WERI-Rb-1 (cell line): ENCODE results near the gene WNK2.

Experiments
- DNase-seq: peaks from one replicate; pipeline ENCODE4 v3.0.0-alpha.2; 2020
- H3K27ac ChIP-seq: fragments of 250-450 bp; sonication (Bioruptor Pico); 2 replicates; pipeline ENCODE4 v1.5.1; 2020; ENCODE audit warnings: mild to moderate bottlenecking, moderate library complexity
- H3K27me3 ChIP-seq: fragments of 250-450 bp; sonication (Bioruptor Pico); 2 replicates; pipeline ENCODE4 v1.5.1; 2021; ENCODE audit warnings: mild to moderate bottlenecking, low read depth, moderate library complexity; ENCODE audit not compliant: insufficient read depth, severe bottlenecking
- H3K36me3 ChIP-seq: fragments of 250-450 bp; sonication (Bioruptor Pico); 2 replicates; pipeline ENCODE4 v1.5.1; 2020; ENCODE audit warnings: mild to moderate bottlenecking, moderate library complexity
- H3K4me3 ChIP-seq: 2 replicates; pipeline ENCODE4 v1.5.1; 2011; ENCODE audit warnings: low read depth, mild to moderate bottlenecking, control low read depth, low read length
- H3K9me3 ChIP-seq: fragments of 250-450 bp; sonication (Bioruptor Pico); 2 replicates; pipeline ENCODE4 v1.5.1; 2021; ENCODE audit warnings: mild to moderate bottlenecking, moderate library complexity; ENCODE audit not compliant: severe bottlenecking
- TF ChIP-seq, protein P1 (sequence below): IDR thresholded peaks from 2 replicates; pipeline ENCODE4 v1.5.1; 2011; ENCODE audit warnings: low read depth, mild to moderate bottlenecking, control low read depth, inconsistent platforms, low read length

WNK2 gene

DNA sequence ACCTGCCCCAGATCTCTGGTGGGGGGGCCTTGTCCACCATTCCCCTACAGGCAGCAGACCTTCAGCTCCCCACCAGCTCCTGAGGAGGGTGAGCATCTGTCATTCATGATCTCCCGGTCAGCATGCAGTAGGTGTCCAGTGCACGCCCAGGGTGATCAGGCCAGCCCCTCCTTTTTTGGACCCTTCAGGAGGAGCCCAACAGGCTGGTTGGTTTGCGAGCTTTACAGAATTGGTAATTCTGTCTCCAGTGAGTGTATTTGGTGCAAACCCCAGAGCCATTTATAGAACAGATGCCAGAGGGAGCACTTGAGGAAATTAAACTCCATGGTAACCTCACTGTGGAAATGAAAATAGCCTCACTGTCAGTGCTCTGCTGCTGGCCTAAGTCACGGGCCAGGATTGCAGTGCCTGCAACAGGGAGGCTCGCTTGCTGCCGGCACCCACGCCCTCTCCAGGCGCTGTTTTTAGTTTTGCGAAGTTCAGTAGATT is 23.4 kb downstream of the WNK2 start:
- peak; percentile 57 for DNase-seq
- Histone ChIP-seq H3K36me3 (peaks cover 5% of the 10 kb centered on the region), H3K9me3 (no peaks in the 10 kb centered on the region), H3K27me3 (no peaks in the 10 kb centered on the region), H3K27ac (peak overlapping the region; percentile 62), H3K4me3 (no peak overlapping the region; the same call in 1 of the 2 replicates)
- TF ChIP-seq, protein P1, sequence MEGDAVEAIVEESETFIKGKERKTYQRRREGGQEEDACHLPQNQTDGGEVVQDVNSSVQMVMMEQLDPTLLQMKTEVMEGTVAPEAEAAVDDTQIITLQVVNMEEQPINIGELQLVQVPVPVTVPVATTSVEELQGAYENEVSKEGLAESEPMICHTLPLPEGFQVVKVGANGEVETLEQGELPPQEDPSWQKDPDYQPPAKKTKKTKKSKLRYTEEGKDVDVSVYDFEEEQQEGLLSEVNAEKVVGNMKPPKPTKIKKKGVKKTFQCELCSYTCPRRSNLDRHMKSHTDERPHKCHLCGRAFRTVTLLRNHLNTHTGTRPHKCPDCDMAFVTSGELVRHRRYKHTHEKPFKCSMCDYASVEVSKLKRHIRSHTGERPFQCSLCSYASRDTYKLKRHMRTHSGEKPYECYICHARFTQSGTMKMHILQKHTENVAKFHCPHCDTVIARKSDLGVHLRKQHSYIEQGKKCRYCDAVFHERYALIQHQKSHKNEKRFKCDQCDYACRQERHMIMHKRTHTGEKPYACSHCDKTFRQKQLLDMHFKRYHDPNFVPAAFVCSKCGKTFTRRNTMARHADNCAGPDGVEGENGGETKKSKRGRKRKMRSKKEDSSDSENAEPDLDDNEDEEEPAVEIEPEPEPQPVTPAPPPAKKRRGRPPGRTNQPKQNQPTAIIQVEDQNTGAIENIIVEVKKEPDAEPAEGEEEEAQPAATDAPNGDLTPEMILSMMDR, result no peak

DNA sequence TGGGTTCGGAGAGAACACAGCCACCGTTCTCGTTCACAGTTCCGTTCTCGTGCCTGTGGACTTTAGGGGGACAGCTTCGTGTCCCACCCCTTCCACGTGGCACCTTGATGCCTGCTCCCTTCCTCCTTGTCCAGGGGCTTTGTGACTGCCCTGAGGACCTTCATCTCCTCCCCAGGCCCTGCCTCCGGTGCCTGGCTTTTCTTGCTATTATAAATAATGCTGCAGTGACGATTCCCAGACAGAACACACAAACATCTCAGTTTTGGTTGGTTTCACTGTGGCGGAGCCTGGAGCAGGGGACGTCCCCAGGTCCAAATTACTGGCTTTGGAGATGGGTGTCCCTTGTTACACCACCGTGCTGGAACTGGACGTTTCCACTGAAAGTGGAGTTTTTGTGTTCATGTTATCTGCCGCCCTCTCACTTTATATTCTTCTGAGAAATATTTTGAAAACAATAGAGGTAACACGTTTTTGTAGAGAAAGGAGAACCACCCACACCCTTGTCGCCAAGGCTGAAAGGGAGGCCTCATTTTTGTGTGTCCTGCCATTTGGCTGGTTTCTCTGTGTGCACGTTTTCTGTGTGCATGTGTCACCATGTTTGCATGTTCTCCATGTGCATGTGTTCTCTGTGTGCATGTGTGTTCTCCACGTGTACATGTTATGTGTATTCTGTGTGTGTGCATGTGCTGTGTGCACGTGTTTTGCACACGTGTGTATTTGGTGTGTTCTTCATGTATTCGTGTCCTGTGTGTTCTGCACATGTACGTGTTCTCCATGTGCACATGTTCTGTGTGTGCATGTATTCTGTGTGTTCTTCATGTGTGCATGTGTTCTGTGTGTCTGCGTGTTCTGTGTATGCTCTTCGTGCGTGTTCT is 24.2 kb downstream of the WNK2 start:
- TF ChIP-seq, protein P1, result no peak
- H3K4me3 ChIP-seq, result no peak overlapping the region; the same call in 1 of the 2 replicates
- H3K27ac ChIP-seq, result peak overlapping the region; percentile 62
- peaks cover 5% of the 10 kb centered on the region for H3K36me3 ChIP-seq
- H3K9me3 ChIP-seq, result no peaks in the 10 kb centered on the region
- H3K27me3 ChIP-seq, result no peaks in the 10 kb centered on the region
- no peak for DNase-seq

DNA sequence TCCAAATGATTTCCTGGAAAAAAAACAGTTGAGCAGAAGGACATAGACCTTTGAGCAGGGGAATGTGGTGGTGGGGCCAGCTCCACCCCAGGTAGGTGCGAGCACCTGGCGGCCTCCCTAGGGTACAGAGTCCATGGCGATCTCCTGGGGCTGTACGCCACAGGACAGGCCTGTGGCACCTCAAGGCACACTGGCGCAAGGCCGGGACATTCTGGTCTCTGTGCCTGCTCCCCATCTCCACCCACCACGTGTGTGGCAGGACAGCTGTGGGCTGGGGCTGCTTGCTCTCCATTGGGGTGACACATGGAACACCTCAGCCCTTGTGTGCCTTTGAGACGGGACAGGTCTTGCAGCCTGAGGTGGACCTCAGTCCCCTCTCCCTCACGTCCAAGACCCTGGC is 25.2 kb downstream of the WNK2 start:
- no peak overlapping the region for H3K27ac ChIP-seq
- H3K9me3 ChIP-seq, result no peaks in the 10 kb centered on the region
- TF ChIP-seq, protein P1, result no peak
- H3K27me3 ChIP-seq, result no peaks in the 10 kb centered on the region
- DNase-seq, result no peak
- H3K36me3 ChIP-seq, result peaks cover 5% of the 10 kb centered on the region
- H3K4me3 ChIP-seq, result no peak overlapping the region

DNA sequence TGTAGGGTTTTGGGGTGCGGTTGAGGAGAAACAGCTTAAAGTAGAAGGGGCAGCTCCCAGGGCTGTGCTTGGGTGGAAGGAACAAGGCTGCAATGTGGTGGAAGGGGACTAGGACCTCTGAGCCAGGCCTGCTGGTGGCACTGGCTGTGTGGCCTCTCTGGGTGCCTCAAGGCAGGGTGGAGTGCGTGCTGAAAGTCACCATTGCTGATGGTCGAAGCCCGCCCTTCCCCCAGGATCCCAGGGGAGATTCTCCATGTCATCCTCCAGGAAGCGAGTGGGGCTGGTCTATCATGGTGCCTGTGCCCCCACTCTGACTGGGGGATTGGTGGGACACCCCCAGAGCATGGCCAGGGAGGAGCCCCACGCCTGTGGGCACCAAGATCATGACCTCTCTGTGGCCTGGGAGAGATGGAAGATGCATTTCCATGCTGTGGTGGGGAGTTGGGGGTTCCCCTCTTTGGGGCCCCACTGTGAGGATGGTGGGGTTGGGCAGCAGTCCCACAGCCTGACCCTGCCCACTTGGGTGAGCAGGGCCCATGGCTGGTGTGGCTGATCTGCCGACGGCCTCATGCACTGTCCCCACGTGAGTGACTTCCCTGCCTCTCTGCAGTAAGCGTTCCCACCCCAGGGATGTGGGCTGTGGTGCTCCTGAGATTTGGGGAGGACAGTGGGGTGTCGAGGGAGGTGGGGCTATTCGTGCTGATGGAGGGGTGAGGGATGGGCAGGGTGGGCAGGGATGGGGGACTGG is 25.8 kb downstream of the WNK2 start:
- Histone ChIP-seq H3K9me3 (no peaks in the 10 kb centered on the region), H3K27ac (no peak overlapping the region), H3K4me3 (no peak overlapping the region), H3K27me3 (no peaks in the 10 kb centered on the region), H3K36me3 (peaks cover 5% of the 10 kb centered on the region)
- TF ChIP-seq, protein P1, result no peak
- no peak for DNase-seq

DNA sequence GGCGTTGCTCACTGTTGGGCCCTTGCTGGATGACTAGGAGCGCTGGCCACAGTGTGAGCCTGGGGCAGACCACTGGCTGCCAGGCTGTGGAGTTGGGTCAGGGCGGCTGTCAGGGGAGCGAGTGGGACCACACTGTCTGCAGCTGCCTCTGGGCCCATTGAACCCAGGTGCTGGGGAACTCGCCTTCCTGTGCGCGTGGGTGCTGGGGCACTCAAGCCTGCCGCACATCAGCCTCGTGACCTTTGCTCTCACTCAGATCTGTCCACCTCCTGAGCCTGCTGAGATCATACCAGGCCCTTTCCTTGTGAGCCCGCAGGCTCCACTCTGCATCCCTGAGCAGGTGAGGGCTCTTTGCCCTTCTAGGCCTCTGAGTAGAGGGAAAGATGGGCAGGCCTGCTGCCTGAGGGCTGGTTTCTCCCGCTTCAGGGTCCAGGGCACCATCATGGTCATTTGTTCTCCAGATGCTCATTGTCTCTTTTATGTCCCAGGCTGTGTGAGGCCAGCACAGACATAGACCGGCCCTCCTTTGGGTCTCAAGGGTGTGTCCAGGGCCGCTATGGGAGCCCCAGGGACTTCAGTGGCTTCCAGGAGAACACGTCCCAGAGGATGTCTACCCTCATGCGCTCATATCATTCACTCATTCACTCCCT is 26.5 kb downstream of the WNK2 start:
- DNase-seq, result no peak
- peaks cover 5% of the 10 kb centered on the region for H3K36me3 ChIP-seq
- no peak overlapping the region for H3K4me3 ChIP-seq
- H3K9me3 ChIP-seq, result peaks cover 6% of the 10 kb centered on the region
- no peak overlapping the region for H3K27ac ChIP-seq
- TF ChIP-seq, protein P1, result no peak
- no peaks in the 10 kb centered on the region for H3K27me3 ChIP-seq
